Measurements from ENCODE around the gene DOCK10.
"Not testable (repeated sequence)": the region's sequence is repeated elsewhere in the genome, so short reads cannot be mapped to it uniquely, and the experiment has no call there.

The DOCK10 gene

DNA sequence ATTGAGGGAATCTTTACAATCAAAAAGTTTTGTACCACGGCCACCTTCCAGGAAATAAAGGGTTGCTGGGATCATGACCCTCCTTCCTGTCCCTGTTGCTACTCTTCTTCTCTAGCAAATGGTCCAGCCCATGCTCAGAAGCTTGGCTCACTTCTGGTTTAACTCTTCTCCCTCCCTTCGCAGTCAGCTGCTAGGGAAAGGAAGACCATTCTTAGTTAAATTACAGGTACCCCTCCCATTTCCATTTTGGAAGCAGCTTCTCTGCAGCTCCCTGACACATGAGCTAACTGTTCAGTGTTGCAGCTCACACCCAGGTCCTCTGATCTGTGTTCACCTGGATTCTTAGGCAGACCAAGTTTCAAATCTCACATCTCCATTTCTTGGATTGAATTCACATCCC lies 100.3 kb downstream of the DOCK10 start:
- DNase-seq, result no peak

DNA sequence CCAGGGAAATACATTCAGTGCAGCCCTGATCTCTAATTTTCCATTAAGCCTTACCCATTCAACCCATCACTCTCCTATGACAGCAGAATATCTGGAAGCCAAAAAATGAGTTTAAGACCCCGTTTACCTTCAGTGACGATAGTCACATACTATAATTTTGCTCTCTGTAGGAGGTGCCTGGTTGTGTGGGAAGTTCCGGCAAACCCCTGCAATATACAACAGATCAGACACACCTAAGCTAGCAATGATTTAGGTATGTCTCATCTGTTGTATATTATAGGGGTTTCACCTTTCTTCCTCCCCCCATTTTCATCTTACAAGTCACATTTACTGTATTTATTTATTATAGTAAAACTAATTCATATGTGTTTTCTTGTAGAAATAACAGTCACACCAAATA lies 101.7 kb downstream of the DOCK10 start:
- no peak for DNase-seq

DNA sequence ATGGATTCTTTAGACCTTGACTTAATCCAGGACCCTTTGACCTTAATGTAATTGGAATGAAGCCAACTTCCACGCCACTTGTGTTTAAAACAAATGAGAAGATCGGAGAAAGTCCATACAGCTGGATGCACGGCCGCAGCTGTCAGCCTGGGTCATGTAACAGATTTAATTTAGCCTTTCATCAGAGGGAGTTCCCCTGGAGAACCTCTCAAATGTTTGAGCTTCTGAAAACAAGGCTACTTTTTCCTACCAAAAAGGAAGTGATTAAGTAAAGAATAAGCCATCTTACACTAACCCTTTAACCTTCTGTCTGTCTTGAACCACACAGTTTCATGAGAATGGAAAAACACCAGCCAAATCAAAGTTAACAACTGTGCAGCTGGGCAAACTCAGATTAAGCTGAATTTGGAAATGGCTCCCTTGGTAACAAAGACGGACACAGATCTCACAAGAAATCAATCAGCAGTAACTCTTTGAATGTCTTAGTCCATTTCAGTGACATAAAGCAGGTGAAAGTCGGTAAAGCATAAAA lies 103.6 kb downstream of the DOCK10 start:
- DNase-seq, result no peak

DNA sequence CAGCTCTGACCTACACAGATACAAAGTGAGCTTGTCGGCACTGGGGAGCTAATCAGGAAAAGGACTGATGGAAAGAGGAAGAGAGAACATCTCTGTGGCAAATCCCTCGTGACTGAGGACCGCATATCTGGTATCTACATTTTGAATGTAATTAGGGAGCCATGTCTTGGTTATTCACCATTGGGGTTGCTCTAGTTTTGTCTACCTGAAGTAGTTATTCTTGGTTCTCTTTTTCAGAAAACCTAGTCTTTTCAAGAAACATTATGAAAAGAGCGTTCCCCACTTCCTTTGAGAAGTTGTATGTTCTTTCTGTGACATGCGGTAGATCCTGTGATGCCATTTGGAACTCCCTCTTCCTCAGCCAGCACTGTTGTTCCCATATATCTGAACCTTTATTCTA lies 104.4 kb downstream of the DOCK10 start:
- DNase-seq, result no peak

DNA sequence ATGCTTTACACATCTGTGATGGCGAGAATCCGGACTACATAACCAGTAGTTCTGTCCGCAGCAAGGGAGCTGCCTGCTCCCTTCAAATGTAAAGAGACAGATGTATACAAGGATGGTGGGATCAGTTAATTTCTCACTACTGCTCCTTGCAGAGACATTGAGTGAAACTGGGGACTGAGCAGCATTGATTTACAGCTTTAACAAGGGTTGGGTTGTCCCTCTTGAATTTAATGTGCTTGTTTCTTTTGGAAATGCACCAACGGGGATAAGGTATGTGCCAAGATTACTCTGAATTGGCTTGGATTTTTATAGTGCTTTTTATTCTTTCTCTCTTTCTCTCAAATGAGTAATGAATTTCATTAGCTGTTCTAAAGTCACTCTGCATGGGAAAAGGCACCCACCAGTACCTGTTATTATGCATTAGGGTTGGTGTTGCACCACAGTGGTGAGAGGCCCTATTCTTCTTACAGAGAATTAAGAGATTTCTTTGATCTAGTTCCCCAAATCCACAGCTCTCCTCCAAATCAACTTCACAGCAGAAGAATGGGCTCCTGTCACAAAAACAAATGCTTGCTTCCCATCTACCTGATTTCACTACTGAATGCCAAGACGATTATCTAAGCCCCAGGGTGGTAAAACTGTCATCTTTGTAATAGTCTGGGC lies 107.6 kb downstream of the DOCK10 start:
- DNase-seq, result no peak

DNA sequence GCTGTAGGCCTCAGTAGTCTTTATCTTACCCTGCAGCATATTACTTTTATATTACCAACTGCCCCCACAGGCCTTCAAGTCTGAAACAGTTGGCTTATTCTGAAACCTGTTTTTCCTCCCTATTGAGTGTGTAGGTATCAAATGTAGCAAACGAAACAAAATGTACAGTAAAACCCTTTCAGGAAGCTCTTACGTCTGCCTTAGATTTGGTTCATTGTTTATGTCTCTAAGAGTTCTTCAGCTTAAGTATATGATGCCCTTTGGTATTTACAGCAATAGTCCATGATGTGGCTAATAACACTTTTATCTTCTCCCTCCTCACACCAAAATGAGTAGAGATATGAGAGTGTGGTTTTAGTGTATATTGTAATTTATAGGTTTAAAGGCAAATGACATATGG lies 108.8 kb downstream of the DOCK10 start:
- DNase-seq, result no peak

DNA sequence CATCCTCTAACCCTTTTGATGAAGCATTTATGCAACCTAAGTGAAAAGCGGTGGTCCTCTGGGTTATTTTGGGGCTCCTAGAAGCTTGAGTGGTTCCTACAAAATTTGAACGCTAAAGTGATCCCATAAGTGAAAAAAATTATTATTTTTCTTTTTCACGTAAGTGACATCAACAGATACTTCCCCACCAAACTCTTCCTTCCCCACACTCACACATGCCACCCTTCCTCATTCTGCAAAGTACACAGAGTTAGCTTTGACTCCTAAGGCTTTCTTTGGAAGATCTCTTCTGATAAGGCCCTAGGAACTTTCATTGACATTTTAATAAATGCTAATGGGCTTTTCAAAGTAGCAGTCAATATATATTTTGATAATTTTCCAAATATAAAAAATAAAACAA lies 109.7 kb downstream of the DOCK10 start:
- DNase-seq, result no peak

DNA sequence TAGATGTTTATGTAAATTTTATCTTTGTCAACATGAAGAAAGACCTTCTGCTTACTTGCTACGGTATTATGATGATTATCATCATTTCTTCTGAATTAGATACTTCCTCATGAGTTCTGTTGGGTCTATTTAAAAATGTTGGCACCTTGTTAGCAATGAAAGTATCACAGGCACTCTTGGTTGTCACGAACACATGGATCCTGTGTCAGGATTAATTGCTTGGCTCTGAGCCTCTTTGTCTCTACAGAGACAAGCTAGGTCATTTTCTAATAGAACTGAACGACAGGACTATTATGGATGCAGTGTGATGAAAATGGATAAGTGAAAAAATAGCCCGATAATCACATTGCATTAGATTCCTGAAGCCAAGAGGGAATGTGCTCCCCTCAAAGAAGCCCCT lies 110.3 kb downstream of the DOCK10 start:
- no peak for DNase-seq

DNA sequence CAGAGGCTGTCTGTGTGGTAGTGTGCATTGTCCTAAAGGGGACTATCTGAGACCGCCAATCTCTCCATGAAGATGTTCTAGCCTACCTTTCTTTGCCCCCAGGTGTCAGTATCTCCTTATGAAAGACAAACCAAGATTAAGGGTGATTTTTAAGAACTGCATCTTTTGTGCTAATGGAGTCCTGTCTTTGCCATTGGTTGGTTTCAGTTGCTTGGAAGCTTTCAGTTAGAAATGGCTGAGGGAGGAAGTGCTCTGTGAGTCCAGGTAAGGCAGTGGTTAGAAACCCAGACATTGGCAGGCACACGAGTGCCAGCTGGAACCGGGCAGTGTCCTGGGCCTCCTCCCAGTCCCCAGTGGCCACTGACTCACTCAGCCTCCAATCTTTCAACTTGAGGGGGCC lies 111.3 kb downstream of the DOCK10 start:
- DNase-seq, result no peak

DNA sequence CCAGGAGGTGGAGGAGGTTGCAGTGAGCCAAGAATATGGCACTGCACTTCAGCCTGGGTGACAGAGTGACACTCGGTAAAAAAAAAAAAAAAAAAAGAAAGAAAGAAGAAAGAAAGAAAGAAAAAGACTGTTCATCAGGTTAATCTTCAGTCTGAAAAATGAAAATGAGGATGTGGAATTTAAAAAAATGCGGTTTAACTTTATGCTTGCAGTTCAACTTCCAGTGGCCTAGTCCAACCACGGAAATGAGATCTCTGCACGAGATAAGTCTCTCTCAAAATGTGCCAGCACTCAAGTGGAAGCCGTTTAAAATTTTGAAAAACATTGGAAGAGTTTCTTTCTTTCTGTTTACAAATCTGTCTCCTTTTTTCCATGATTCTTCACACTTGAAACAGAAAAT lies 112.1 kb downstream of the DOCK10 start:
- no peak for DNase-seq

DNA sequence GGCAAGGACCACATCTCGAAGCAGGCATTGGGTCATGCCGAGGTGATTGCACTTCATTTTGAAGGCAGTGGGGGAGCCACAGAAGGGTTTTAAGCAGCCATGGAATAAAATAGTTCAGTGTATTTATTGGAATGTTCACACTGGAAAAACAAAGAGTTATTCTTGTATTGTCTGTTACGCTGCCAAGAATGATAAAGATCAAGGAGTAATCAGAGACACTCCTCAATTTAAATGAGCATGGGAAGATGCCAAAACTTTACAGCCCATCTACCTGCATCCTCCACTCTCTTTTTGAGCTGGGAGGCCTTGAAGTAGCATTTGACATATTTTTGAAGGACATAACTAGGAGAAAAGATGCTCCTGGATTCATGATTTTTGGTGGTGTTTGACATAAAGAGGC lies 112.8 kb downstream of the DOCK10 start:
- DNase-seq, result no peak

DNA sequence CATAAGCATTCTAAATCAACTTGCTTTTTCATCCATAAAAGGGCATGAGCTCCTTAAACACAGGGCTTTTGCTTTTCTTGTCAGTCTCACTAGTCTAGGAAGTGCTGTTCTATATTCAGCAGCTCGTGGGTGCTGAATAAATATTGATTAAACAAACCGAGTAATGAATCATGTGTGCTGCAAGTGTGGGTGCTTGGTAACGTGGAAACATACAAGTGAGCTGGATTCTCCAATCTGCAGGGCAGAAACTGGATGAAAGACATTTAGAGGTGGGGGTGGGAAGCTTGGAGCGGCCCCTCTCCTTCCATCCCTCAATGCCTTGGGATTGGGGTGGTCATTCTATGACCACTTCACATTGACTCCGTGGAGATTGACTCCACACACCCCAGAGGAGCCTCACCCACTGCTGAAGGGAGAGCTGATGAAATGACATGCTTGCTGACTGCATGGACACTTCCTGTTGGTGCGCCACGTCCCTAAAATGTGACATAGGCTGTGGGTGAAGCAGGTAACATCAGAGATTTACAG lies 114.6 kb downstream of the DOCK10 start:
- no peak for DNase-seq

DNA sequence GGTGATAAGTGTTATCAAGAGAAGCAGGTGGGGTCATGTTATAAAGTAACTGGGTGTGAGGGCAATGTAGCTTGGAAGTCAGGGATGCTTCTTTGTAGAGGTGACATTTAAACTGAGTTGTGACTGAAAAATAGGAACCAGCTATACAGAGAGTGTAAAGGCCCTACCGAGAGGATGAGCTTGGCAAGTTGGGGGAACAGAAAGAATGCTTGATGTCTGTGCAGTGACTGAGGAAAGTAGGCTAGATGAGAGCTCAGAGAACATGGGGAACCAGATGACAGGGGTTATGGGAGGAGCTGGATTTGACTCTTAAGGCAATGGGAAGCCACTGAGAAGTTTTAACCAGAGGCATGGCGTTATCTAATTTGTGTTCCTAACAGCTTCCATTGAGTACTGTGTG lies 115.3 kb downstream of the DOCK10 start:
- no peak for DNase-seq

DNA sequence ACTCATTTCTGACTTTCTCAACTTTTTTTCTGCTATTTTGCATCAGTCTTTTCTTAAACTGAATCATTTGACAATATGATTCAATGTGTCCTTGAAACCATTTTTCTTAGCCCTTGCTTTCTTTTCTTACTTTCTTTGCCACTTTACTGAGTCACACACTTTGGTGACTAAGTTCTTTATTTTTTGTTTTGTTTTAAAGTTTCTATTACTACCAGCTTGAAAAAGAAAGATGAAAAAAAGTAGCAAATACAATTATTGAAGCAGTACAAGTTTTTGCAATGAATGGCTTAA lies 116.5 kb downstream of the DOCK10 start:
- no peak for DNase-seq

DNA sequence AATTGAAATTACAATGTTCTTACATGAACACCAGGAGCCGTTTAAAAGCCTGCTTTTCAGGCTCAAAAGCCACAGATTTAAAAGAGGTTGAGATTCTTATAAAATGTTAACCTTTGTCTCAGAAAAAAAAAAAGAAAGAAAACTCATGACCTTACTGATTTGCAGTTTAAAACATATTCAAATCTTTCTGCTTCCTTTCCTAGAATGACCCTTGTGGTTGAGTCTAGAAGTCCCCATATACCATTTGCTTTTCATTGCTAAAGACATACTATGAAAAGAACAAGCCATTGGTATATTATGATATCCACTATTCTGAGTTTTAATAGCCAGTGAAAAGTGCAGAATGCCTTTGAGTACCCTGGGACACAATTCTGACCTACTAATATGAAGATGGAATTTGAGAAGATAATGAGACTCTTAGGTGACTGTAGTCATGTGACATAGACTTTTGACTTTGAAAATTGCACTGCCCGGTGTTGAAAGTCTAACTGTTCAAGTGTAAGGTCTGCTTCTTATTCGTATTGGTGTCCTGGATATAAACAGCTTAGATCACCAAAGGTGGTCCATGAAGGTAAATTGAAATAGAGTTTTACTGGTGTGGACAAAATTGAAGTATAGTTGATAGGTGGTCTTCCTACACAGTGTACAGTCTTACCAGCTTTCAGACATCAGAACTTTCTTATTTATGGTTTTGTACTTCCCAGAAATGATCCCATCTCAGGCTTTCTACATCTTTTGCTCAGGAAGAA lies 117.0 kb downstream of the DOCK10 start:
- DNase-seq, result no peak

DNA sequence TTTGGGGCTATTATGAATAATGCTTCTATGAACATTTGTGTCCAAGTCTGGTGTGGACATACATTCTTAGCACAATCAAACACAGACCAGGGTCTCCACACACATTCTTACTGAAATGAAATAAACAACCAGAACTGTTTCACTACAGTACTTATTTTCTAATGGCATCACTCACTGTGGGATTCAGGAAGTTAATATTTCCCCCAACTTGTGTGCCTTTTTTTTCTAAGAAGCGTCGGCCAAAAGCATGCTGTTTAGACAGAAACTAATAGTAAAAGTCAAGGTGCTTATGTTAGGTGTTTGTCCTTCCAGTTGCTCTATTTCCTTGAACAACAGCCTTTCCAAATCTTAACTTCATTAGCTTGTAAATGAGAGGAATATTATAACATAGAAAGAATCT lies 117.6 kb downstream of the DOCK10 start:
- DNase-seq, result no peak

DNA sequence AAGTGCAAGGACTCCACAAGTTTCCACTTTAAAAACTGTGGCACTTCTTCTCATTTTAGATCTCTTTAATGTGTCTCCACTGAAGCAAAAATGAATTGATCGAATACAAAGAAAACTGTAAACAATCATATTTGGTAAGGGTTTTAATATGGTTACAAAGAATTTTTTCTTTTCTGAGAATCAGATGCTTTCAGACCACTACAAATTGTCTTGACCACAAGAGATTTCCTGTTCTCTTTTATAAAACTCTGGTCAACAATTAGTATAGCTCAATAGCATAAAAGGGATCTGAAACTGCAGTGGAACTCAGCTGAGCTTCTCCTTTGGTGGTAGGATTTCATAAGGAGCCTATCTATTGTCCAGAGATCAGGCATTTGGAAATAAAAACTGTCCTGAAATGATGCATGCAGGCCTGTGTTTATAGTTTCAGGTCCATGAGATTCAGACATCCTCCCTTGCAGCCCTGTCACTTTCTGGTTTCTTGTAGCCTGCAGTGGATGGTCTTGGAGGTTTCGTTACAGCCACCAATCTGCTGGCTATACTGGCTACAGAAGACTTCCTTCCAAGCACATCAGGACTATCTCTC lies 120.0 kb downstream of the DOCK10 start:
- no peak for DNase-seq

DNA sequence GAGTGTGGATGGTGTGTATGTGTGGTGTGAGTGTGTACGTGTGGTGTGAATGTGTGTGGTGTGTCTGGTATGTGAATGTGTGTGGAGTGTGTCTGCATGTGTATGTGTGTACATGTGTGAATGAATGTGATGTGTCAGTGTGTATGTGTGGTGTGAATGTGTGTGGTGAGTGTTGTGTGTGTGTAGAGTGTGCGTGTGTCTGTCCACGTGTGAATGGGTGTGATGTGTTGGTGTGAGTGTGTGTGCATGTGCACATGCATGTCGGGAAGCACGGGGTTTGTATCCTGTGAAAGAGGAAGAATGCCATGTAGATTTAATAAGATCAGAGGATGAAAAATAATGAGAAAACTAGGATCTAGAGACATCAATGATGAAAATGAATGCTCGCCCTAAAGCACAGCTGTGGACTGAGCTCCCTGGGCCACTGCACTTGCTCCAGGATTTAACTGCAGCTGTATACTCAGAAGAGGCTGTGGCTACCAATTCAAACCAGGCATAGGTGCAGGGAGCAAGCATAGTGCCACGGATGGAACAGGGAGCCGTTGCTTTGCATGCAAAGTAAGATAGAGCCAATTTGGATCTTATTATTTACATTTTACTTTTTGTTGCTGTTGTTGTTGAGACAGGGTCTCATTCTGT lies 122.7 kb downstream of the DOCK10 start:
- no peak for DNase-seq

DNA sequence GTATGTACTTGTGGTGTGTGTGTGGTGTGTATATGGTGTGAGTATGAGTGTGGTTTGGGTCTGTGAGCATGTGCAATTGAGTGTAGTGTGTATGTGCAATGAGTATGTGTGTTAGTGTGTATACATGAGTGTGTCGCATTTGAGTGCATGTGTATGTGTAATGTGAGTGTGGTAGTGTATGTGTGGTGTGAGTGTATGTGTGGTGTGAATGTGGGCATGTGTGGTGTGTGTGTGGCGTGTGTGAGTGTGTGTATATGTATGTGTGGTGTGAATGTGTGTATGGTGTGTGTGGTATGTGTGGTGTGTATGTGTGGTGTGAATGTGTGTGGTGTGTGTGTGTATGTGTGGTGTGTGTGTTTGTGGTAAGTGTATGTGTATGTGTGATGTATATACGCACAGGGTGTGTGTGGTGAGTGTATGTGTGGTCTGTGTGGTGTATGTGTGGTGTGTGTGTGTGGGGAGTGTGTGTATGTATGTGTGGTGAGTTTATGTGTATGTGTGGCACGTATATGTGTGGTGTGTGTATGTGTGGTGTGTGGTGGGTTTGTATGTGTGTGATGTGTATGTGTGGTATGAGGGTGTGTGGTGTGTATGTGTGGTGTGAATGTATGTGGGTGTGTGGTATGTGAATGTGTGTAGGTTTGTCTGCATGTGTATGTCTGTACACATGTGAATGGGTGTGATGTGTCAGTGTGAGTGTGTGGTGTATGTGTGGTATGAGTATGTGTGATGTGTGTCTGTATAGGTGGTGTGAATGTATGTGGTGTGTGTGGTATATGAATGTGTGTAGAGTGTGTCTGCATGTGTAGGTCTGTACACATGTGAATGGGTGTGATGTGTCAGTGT lies 123.4 kb downstream of the DOCK10 start:
- DNase-seq, result no peak

DNA sequence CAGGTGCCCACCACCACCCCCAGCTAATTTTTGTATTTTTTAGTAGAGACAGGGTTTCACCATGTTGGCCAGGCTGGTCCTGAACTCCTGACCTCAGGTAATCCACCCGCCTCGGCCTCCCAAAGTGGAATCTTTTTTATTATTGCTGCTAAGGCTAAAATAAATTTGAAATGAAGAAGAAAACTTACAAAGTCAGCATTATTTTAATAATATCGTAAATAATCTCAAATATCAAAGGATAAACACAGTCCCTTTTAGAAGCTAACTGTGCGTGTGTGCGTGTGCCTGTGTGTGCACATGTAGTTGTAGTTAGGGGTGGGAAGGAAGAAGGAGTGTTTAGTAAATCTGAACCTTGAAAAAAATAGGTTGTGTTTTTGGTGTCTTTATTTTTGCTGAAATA lies 125.0 kb downstream of the DOCK10 start:
- DNase-seq, result not testable (repeated sequence)

DNA sequence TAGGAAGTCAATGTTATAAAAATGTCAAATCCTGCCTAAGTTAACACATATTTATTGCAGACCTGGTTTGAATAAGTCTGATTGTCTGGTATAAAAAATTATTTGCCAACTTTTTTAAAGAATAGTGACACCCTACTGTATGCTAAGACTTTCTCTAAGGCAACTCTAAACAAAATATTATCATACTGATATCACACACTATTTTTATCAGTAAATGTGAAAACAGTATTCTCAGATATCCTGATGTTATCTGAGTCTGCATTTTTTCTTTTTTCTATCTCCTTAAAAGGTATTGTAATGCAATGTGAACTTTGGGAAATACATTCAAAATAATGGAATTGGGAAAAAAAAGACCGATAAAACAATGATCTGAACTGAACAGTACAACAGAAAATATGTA lies 127.1 kb downstream of the DOCK10 start:
- DNase-seq, result no peak

DNA sequence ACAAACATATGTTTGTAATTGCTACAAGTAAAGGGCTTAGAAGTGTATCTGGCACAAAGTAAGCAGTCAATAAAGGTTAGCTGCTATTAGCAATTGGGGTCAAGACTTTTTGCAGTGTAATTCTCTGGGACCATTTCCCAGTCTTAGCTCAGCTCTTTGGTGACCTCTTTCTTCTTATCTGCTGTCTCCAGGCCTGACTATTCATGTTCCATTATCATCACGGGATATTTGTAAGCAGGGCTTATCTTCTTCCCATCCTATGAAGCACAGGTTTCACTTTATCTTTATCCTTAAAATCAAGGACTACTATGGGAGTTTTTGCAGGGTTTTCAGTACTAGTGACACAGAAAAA lies 131.7 kb downstream of the DOCK10 start:
- DNase-seq, result no peak
